Stimulated activated CD8-positive, alpha-beta memory T cell treated with anti-CD3 and anti-CD28 coated beads, Interleukin-15, amount 100 ng/mL, for 48 hours (primary cell): ENCODE results near the gene FCGR3B.
A peak's percentile ranks its signal among the peaks of the same experiment; 100 is the strongest.
"Not testable (repeated sequence)": the region's sequence is repeated elsewhere in the genome, so short reads cannot be mapped to it uniquely, and the experiment has no call there.

Experiments
- DNase-seq, 2 donors: peaks; one replicate each; pipeline ENCODE4 v3.0.0-alpha.2; 2020; ENCODE audit warnings: low read depth in 2 of 2

FCGR3B gene

DNA sequence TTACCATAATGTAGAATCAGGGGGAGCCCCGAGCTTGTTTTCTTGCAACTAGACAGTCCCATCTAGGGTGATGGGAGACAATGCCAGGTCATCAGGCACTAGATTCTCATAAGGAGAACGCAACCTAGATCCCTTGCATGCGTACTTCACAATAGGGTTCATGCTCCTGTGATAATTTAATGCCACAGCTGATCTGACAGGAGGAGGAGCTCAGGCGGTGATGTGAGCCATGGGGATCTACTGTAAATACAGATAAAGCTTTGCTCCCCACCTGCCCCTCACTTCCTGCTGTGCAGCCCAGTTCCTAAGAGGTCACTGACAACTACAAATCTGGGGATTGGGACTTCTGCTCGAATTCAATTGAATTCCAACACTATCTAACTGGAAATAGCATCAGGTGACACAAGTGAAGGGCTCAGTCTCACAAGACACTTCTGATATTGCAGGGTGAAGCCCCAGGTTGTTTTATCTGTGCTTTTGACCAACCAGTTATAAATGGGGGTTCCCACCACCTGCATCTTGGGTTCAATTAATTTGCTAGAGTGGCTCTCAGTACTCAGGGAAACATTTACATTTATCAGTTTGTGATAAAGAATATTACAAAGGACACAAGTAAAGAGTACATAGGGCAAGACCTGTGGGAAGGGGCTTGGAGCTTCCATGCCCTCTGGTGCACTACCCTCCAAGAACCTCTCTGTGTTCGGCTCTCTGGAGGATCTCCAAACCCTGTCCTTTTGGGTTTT is 7.4 kb upstream of the FCGR3B start:
- not testable (repeated sequence) for DNase-seq

DNA sequence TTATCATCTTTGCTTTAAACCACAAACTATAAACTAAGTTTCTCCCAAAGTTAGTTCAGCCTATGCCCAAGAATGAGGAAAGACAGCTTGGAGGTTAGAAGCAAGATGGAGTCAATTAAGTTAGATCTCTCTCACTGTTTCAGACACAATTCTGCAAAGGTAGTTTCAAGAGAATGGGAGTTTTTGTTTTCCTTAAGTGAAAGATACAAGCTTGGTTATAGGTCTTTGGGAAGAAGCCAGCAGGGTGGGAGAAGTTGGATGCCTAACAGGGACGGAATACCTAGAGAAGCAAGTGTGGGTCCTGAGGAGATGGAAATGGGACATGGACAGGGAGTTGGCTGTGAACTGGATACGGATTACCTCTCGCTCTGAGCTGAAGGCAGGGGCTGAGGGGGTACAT is 6.0 kb upstream of the FCGR3B start:
- not testable (repeated sequence) for DNase-seq

DNA sequence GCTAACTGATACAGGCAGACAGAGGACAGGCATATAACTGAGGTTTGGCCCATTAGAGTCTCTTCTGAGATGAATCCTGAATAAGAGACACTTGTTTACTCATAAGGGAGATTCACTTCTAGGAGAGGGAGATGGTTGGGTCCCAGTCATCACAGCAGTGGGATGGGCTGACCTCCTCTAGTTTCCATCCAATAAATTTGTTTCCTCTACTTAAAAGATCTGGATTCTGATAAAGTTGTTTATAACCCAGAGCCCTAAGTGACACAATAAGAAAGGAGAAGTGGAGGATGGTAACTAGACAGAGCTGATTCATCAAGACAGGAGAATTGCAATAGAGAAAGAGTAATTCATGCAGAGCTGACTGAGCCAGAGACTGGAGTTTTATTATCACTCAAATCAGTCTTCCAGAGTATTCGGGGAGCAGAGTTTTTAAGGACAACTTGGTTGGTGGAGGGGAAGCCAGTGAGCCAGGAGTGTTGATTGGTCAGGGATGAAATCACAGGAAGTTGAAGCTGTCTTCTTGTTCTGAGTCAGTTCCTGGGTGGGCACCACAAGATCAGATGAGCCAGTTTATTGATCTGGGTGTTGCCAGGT is 5.3 kb upstream of the FCGR3B start:
- DNase-seq, result not testable (repeated sequence)

DNA sequence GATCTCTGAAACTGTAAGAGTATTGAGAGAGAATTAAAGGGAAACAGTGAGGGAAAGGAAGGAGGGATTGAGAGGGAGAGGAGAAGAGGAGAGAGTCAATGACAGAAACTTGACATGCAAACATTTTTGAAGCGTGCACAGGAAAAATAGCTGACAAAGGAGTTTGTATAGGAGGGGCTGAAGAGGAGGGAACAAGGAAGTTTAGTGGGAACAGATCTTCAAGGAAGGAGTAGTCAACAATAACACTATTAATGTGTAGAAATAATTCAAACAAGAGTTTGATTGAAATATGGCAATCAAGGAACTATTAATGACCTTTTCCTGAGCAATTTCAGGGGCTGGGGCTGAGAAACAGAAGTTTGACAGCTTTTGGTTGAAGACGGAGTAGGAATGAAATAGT is 4.0 kb upstream of the FCGR3B start:
- not testable (repeated sequence) for DNase-seq

DNA sequence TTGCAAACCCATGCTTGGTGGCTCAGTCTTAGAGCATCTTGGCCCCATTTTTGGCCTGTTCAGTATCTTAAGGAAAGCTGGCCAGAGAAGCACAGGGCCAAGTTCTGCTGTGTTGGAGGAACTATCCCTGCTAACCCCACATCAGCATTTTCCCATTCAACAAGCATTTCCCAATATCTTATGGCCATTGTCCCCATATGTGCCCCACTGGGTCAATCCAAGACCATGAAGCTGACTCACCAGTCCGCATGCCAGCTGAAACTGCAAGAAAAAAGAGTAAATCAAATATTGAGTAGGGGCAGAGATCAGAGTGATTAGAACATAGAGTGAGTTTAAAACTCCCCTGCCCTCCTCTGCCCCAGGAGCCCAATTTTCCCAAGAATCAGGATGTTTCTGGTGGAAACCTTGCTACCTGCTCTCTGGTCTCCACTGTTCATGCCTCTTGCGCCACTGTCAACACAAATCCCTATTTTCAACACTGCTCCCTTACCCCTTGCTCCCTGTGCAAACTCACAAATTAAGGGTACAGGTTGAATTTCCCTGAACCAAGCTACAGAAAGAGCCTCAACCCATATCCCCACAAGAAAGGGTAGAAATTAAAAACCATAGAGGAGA is 741 bp downstream of the FCGR3B start:
- not testable (repeated sequence) for DNase-seq

DNA sequence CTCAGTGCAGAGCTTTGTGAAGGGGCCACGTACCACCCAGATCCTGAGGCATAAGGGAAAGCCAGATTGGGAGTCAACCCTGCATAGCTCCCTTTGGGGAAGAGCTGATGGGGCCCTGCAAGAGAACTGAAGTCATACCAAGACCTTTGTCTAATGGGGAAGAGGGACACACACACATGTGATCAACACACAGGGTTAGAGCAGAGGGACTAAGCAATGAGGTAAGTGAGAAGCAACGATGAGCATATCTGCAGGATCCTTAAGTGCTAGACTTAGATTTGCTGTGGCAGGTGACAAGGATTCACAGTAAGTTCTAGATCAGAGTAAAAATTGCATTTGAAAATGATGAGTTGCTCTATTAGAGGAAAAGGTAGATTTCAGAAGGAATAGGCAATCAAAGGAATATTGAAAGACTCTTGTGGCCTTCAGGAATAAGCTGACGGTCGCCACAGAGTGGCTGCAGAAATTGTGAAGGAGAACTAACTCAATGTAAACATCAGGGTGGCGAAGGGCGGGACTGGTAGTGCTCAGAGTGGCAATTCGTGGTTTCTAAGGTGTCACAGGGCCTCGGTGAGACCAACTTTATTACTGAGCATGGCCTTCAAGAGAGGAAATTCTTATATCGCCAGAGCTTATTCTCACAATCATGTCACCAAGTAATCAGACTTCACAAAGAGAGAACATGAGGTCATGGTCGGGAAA is 4.4 kb downstream of the FCGR3B start:
- not testable (repeated sequence) for DNase-seq

DNA sequence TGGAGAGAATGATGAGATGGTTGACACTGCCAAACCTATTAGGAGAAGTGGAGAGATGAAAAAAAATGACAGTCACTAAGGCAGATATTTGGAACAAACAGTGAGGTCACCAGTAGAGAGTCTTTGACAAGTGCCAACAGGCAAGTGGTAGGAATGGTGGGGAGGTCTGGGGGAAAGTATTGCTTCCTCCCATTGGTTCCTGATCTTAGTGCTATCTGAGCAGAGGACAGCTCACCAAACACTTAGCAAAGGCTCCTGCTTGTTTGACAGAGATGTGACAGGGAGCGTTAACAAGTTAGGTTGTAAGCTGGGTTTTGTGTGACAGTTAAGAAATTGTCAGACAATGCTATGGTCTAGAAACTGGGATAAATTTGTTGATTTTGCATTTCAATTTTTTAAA is 6.4 kb downstream of the FCGR3B start:
- DNase-seq, result not testable (repeated sequence)

DNA sequence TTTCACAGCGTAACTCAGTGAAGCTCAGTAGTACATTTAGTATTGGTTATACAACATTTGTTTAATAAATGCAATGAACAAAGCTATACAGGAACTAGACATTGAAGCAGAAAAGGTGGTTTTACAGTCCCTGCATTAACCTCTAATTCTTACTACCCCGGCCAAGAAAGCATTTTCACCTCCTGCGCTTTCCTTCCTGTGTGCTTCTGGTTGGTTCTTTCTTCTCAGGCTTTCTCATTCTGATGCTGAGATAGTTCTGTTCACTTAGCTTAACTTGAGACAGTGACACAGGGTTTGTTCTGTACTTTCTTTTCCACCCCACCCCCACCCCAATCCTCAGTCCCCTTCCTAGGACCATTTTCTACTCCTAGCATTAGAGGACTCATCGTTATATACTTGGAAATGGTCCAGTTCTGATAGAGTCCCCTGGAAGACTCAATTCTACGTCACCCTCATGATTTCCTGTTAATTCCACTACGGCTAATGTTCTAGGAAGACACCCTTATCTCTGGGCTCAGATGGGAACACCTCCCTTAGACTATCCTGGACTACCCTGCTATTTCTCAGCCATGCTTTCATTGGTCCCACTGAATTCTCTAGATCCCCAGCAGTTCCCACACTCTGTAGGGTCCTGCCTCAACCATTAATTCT is 7.5 kb downstream of the FCGR3B start:
- not testable (repeated sequence) for DNase-seq

DNA sequence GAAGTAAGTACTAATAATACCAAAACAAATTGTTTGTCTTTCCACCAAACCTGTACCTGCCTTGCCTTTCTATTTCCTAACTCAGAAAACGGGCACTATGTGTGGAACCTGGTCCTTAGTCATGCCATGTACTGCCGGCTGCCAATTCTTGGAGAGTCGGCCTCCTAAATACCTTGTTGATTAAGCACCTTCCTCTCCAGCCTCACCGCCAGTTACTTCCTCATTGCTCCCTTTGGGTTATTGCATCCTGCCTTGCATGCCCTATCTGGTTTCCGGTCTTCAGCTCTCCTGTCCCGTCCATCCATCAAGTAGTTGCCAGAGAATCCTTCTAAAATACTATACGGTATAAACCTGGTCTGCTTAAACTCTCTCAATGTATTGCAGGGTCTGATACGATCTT is 8.9 kb downstream of the FCGR3B start:
- DNase-seq, result not testable (repeated sequence)

DNA sequence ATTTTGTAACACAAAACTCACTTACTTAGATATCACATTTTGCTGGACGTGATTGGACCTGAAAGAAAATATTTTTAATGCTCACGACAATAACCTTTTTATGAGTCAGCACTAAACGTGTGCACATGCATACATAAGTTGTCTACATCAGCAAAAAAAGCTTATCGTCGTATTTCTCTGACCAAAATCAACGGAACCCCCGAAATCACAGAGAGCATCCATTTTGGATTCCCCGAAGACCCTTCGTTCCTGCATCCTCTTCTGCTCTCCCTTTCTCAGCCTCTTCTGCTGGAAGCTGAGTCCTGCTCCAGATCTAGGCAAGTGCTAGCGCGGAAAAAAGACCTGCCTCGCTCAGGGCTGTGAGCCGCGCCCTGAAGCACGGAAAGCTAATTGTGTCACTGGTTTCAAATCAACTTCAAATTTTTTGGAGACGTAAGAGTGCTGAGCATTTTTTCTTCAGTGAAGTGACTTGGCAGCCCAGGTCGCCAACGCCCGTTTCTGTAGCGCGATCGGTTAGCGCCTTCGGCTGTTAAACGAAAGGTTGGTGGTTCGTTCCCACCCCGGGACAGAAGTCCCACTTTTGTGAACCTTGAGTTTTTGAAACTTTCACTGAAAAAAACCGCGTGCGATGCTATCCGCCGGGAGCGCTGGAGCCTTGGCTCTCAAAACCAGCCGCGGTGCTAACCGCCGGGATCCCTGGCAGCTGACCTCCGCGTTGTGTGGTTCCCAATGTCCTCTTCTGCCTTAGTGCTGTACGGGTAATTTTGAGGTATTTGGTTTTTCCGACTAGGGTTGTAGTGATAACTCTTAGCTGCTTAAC is 9.6 kb downstream of the FCGR3B start:
- peak; percentile 53 to 75 for DNase-seq

DNA sequence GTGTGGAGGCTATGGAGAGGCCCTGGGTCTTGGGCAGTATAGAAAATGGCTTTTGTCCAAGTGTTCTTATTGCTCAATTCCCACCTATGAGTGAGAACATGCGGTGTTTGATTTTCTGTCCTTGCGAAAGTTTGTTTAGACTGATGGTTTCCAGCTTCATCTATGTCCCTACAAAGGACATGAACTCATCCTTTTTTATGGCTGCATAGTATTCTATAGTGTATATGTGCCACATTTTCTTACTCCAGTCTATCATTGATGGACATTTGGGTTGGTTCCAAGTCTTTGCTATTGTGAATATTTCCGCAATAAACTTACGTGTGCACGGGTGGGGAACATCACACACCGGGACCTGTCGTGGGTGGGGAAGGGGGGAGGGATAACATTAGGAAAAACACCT is 10.6 kb downstream of the FCGR3B start:
- not testable (repeated sequence) for DNase-seq

DNA sequence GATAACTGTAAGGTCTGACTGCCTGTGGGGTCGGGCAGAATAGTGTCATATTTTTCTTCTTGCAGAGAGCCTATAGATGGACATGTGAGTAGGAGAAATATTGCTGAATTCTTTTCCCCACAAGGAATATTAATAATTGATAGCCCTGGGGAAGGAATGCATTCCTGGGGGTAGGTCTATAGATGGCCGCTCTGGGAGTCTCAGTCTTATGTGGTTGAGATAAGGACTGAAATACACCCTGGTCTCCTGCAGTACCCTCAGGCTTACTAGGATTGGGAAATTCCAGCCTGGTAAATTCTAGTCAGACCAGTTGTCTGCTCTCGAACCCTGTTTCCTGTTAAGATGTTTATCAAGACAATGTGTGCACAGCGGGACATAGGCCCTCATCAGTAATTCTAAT is 12.5 kb downstream of the FCGR3B start:
- not testable (repeated sequence) for DNase-seq

DNA sequence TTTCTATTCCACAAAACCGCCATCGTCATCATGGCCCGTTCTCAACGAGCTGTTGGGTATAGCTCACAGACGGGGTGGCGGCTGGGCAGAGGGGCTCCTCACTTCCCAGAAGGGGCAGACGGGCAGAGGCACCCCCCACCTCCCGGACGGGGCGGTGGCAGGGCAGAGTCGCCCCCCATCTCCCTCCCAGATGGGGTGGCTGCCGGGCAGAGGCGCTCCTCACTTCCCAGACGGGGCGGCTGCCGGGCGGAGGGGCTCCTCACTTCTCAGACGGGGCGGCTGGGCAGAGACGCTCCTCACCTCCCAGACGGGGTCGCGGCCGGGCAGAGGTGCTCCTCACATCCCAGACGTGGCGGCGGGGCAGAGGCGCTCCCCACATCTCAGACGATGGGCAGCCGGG is 14.6 kb downstream of the FCGR3B start:
- DNase-seq, result not testable (repeated sequence)

DNA sequence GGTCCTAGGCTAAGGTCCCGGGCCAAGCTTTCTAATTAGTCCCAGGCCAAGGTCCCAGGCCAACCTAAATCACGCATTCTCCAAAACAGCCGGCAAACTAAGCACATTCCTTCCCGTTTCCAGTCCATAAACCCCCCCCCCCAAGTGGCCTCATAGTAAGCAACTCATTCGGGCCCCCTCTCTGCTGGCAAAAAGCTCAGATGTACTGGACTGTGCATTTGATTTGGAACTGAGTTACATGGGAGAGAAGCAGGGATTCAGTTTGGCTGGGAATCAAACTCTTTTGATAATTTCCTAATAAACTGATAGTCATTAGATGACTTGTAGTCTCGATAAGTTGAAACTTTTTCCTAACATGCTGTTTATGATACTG is 17.8 kb downstream of the FCGR3B start:
- not testable (repeated sequence) for DNase-seq

DNA sequence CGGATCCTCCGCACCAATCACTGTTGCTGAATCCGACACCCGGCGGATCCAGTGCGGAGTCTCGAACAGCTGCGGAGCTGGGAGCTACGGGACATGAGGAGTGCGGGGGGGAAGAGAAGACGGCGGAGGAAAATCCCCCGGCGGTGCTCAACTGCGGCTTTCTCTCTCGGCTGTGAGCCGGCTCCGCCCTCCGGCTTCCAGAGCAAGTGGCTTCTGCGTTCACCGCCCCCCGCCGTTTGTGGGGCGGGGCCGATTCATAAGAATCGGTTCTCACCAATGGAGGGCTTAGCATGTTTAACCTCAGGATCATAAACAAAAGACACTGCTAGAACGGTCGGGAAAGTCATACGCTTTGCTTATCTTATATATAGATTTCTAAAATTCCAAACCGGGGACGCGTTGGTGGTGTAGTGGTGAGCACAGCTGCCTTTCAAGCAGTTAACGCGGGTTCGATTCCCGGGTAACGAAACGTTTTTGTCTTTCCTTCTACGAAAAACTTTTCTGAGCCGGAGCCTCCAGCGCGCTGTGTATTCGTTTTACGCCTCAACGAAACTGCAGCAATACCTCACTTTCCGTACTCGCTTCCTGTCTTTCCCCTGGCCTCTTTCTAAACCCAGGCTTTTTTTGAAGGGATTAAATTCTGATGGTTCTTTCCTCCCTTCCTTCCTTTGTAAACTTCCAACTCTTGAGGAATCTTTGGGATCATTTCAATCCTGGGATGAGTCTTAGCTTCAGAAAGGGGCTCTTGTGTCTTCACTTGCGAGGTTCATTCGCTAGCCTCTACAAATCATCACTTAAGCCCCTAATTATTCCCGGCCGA is 18.4 kb downstream of the FCGR3B start:
- DNase-seq, result peak; percentile 72 to 93

DNA sequence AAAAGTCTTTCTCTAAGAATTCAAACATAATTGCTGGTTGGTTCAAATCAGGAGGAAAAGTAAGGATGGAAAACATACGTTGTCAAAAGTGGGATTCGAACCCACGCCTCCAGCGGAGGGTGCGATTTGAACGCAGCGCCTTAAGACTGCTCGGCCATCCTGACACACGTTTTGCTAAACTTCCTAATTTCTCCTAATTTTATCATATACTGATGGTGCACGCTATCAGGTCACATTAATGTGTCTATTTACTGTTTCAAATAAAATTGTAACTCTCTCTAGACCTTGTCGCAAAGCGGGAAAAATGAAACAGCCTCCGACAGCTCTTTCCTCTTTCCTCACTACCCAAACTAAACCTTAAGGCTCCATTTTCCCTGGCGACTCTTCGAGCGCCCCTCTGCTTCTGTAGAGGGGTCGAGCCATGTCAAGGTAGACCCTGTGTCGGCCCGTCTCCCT is 19.1 kb downstream of the FCGR3B start:
- DNase-seq, result not testable (repeated sequence)

DNA sequence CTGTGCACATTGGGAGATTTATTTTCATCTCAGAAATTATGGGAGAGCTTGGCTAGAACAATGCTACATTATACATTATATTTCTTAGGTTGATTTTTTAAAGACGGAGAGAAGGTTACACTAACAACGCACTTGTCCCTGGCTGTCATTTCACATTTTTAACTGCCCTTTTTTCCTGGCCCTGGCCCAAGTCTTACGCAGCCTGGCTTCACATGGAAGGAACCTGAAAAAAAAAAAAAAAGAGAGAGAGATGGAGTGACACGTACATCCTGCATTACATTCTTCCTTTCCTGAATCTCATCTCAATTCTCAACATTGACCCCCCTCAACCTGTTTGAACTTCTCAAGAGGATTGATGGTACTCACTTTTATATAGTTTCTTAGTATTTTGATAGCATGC is 20.8 kb downstream of the FCGR3B start:
- DNase-seq, result not testable (repeated sequence)

DNA sequence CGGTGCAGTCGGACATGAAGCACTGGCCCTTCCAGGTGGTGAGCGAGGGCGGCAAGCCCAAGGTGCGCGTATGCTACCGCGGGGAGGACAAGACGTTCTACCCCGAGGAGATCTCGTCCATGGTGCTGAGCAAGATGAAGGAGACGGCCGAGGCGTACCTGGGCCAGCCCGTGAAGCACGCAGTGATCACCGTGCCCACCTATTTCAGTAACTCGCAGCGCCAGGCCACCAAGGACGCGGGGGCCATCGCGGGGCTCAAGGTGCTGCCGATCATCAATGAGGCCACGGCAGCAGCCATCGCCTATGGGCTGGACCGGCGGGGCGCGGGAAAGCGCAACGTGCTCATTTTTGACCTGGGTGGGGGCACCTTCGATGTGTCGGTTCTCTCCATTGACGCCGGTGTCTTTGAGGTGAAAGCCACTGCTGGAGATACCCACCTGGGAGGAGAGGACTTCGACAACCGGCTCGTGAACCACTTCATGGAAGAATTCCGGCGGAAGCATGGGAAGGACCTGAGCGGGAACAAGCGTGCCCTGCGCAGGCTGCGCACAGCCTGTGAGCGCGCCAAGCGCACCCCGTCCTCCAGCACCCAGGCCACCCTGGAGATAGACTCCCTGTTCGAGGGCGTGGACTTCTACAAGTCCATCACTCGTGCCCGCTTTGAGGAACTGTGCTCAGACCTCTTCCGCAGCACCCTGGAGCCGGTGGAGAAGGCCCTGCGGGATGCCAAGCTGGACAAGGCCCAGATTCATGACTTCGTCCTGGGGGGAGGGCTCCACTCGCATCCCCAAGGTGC is 24.2 kb downstream of the FCGR3B start:
- not testable (repeated sequence) for DNase-seq
